ENCODE data around the gene ARHGAP15.
A peak's percentile ranks its signal among the peaks of the same experiment; 100 is the strongest.

Gene ARHGAP15

DNA sequence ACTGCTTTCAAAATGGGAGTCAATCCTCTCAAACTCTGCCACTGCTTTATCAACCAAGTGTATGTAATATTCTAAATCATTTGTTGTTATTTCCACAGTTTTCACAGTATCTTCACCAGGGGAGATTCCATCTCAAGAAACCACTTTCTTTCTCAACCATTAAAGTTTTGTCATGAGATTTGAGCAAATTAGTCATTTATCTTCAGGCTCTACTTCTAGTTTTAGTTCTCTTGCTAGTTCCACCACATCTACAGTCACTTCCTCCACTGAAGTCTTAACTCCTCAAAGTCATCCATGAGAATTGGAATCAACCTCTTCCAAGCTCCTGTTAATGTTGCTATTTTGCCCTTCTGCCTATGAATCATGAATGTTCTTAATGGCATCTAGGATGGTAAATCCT is 545.8 kb downstream of the ARHGAP15 start:
- Histone ChIP-seq H3K14ac (ENCODE audit: low read length) (no peak overlapping the region), H2BK5ac (ENCODE audit: low read length) (no peak overlapping the region), H3K79me1 (ENCODE audit: low read depth, low read length) (no peaks in the 10 kb centered on the region), H3K27me3 (ENCODE audit: control insufficient read depth in 3 of 3, insufficient read depth in 3 of 3, low read depth in 1 of 3, low read length in 3 of 3) (no peaks in the 10 kb centered on the region), H3K9me3 (replicated peaks in 1 of 2; ENCODE audit: control insufficient read depth in 2 of 2, insufficient read depth in 1 of 2, low read depth in 1 of 2, low read length in 2 of 2) (no peaks in the 10 kb centered on the region), H3K9ac (ENCODE audit: low read depth, low read length, poor library complexity) (no peak overlapping the region), H3K4me3 (ENCODE audit: low read length in 2 of 2) (no peak overlapping the region), H3K36me3 (replicated peaks in 1 of 2; ENCODE audit: control insufficient read depth in 2 of 2, insufficient read depth in 2 of 2, low read length in 2 of 2) (no peaks in the 10 kb centered on the region), H2BK120ac (ENCODE audit: low read depth, low read length) (no peak overlapping the region), H4K8ac (ENCODE audit: low read depth, low read length) (no peak overlapping the region), H3K18ac (ENCODE audit: low read length) (no peak overlapping the region), H3K27ac (replicated peaks; ENCODE audit: low read length) (no peak overlapping the region), H3K23ac (ENCODE audit: low read depth, low read length, poor library complexity) (no peak overlapping the region), H3K4me2 (ENCODE audit: insufficient read depth, low read length, poor library complexity, severe bottlenecking) (no peak overlapping the region), H2BK12ac (ENCODE audit: low read length) (no peak overlapping the region), H2AFZ (ENCODE audit: low read length) (no peak overlapping the region), H2BK15ac (ENCODE audit: low read length) (no peak overlapping the region), H3K4me1 (ENCODE audit: control insufficient read depth in 2 of 2, insufficient read depth in 1 of 2, low read depth in 1 of 2, low read length in 2 of 2) (no peaks in the 10 kb centered on the region), H4K91ac (ENCODE audit: low read depth, low read length, poor library complexity) (no peak overlapping the region), H2AK5ac (ENCODE audit: low read depth, low read length) (no peak overlapping the region), H3K4ac (ENCODE audit: low read length) (no peak overlapping the region)
- no peak for DNase-seq (ENCODE audit: low spot score)

DNA sequence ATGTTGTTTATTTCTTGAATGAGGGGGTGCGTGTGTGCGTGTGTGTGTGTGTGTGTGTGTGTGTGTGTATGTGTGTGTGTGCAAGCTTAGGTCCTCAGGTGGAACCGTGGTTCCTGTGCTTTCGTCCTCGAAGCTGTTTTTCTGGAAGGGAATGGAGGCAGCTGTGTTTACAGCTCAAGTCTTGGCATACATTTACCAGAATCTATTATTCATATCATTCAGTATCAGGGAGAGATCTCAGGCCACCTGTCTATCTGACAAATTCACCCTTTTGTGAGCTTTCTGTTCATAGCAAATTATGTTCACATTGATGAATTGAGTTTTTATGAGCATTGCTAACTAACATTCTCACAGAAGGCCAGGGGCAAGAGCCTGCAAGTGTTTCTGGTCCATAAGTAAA is 550.4 kb downstream of the ARHGAP15 start:
- Histone ChIP-seq H3K18ac (ENCODE audit: low read length) (no peak overlapping the region), H2BK12ac (ENCODE audit: low read length) (no peak overlapping the region), H3K27me3 (ENCODE audit: control insufficient read depth in 3 of 3, insufficient read depth in 3 of 3, low read depth in 1 of 3, low read length in 3 of 3) (no peaks in the 10 kb centered on the region), H2BK15ac (ENCODE audit: low read length) (no peak overlapping the region), H2BK5ac (ENCODE audit: low read length) (no peak overlapping the region), H3K4me2 (ENCODE audit: insufficient read depth, low read length, poor library complexity, severe bottlenecking) (no peak overlapping the region), H3K14ac (ENCODE audit: low read length) (no peak overlapping the region), H3K23ac (ENCODE audit: low read depth, low read length, poor library complexity) (no peak overlapping the region), H2BK120ac (ENCODE audit: low read depth, low read length) (no peak overlapping the region), H4K91ac (ENCODE audit: low read depth, low read length, poor library complexity) (no peak overlapping the region), H3K4me3 (ENCODE audit: low read length in 2 of 2) (no peak overlapping the region), H3K9ac (ENCODE audit: low read depth, low read length, poor library complexity) (no peak overlapping the region), H3K4me1 (ENCODE audit: control insufficient read depth in 2 of 2, insufficient read depth in 1 of 2, low read depth in 1 of 2, low read length in 2 of 2) (peaks cover 0 to 2% of the 10 kb centered on the region in 2 donors), H4K8ac (ENCODE audit: low read depth, low read length) (no peak overlapping the region), H2AFZ (ENCODE audit: low read length) (no peak overlapping the region), H2AK5ac (ENCODE audit: low read depth, low read length) (no peak overlapping the region), H3K4ac (ENCODE audit: low read length) (no peak overlapping the region), H3K79me1 (ENCODE audit: low read depth, low read length) (no peaks in the 10 kb centered on the region), H3K9me3 (replicated peaks in 1 of 2; ENCODE audit: control insufficient read depth in 2 of 2, insufficient read depth in 1 of 2, low read depth in 1 of 2, low read length in 2 of 2) (no peaks in the 10 kb centered on the region), H3K36me3 (replicated peaks in 1 of 2; ENCODE audit: control insufficient read depth in 2 of 2, insufficient read depth in 2 of 2, low read length in 2 of 2) (no peaks in the 10 kb centered on the region), H3K27ac (replicated peaks; ENCODE audit: low read length) (no peak overlapping the region)
- WGBS, 2 donors (ENCODE audit: extremely low coverage in 2 of 2, insufficient read length in 2 of 2, insufficient replicate concordance in 1 of 2), result no CpG with 5 or more reads among the region's 5 CpGs
- DNase-seq (ENCODE audit: low spot score), result no peak

DNA sequence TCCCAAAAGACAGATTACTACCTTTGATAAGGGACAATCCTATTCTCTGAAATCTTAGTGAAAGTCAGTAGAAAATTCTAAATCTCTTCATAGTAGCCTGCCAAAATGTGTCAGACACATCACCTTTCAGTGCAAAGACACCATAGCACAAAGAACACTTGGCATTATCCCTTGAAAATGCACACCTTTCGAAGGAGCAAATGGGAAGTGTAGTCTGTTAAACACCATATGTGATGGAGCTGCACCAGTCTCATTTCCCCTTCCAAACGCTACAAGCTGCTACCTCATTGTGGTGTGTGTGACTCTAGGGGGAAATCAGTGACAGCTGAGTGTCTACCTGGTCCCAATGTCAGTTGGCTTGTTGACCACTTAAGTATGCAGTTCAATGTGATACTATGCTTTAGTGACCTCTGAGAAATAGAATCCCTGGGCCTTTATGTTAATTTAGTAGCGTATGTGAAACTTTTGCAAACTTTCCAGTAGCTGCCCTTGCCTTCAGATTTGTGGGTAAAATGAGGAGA is 551.7 kb downstream of the ARHGAP15 start:
- Histone ChIP-seq H2AFZ (ENCODE audit: low read length) (no peak overlapping the region), H3K18ac (ENCODE audit: low read length) (no peak overlapping the region), H4K91ac (ENCODE audit: low read depth, low read length, poor library complexity) (no peak overlapping the region), H3K4me2 (ENCODE audit: insufficient read depth, low read length, poor library complexity, severe bottlenecking) (no peak overlapping the region), H4K8ac (ENCODE audit: low read depth, low read length) (no peak overlapping the region), H3K4me3 (ENCODE audit: low read length in 2 of 2) (no peak overlapping the region), H3K4me1 (ENCODE audit: control insufficient read depth in 2 of 2, insufficient read depth in 1 of 2, low read depth in 1 of 2, low read length in 2 of 2) (peaks cover 0 to 2% of the 10 kb centered on the region in 2 donors), H3K9me3 (replicated peaks in 1 of 2; ENCODE audit: control insufficient read depth in 2 of 2, insufficient read depth in 1 of 2, low read depth in 1 of 2, low read length in 2 of 2) (no peaks in the 10 kb centered on the region), H3K14ac (ENCODE audit: low read length) (no peak overlapping the region), H2BK12ac (ENCODE audit: low read length) (no peak overlapping the region), H3K4ac (ENCODE audit: low read length) (no peak overlapping the region), H2BK15ac (ENCODE audit: low read length) (no peak overlapping the region), H2BK5ac (ENCODE audit: low read length) (no peak overlapping the region), H3K9ac (ENCODE audit: low read depth, low read length, poor library complexity) (no peak overlapping the region), H3K36me3 (replicated peaks in 1 of 2; ENCODE audit: control insufficient read depth in 2 of 2, insufficient read depth in 2 of 2, low read length in 2 of 2) (no peaks in the 10 kb centered on the region), H3K79me1 (ENCODE audit: low read depth, low read length) (no peaks in the 10 kb centered on the region), H3K23ac (ENCODE audit: low read depth, low read length, poor library complexity) (no peak overlapping the region), H2BK120ac (ENCODE audit: low read depth, low read length) (no peak overlapping the region), H3K27me3 (ENCODE audit: control insufficient read depth in 3 of 3, insufficient read depth in 3 of 3, low read depth in 1 of 3, low read length in 3 of 3) (no peaks in the 10 kb centered on the region), H3K27ac (replicated peaks; ENCODE audit: low read length) (no peak overlapping the region), H2AK5ac (ENCODE audit: low read depth, low read length) (no peak overlapping the region)
- no peak for DNase-seq (ENCODE audit: low spot score)
- WGBS, 2 donors (ENCODE audit: extremely low coverage in 2 of 2, insufficient read length in 2 of 2, insufficient replicate concordance in 1 of 2), result no CpG with 5 or more reads among the region's 3 CpGs

DNA sequence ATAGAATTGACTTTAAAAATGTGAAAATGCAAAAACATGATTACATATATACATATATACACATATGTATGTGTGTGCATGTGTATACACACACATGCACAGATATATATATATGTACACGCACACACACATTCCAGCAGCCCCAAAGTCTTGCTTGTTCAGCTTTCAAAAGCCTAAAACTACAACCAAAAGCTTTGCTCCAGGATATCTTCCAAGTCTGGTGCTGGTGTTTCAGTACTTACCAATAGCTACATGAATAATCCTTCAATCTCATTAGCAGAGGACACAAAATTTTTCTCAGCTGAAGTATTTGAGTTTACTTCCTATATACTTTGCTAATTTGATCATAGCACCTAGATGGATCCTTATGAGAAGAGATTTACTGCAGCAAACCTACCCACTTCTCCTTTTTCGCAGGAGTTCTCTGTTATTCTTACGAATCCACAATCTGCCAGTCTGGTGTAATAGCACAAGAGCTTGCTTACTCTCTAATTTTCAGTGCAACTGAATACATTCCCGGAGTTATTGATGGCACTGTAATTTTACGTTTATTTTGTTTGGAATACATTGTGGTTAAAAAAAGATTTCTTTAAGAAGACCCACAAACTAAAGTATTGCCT is 553.3 kb downstream of the ARHGAP15 start:
- H3K27me3 ChIP-seq (ENCODE audit: control insufficient read depth in 3 of 3, insufficient read depth in 3 of 3, low read depth in 1 of 3, low read length in 3 of 3), result no peaks in the 10 kb centered on the region
- H2BK12ac ChIP-seq (ENCODE audit: low read length), result no peak overlapping the region
- no peak overlapping the region for H4K91ac ChIP-seq (ENCODE audit: low read depth, low read length, poor library complexity)
- H2AFZ ChIP-seq (ENCODE audit: low read length), result peak overlapping the region; percentile 24
- H3K27ac ChIP-seq (replicated peaks; ENCODE audit: low read length), result no peak overlapping the region
- H3K79me1 ChIP-seq (ENCODE audit: low read depth, low read length), result no peaks in the 10 kb centered on the region
- H3K4me3 ChIP-seq (ENCODE audit: low read length in 2 of 2), result no peak overlapping the region
- no peak overlapping the region for H3K4me2 ChIP-seq (ENCODE audit: insufficient read depth, low read length, poor library complexity, severe bottlenecking)
- no peak for DNase-seq (ENCODE audit: low spot score)
- no peak overlapping the region for H3K14ac ChIP-seq (ENCODE audit: low read length)
- peaks cover 0 to 2% of the 10 kb centered on the region in 2 donors for H3K4me1 ChIP-seq (ENCODE audit: control insufficient read depth in 2 of 2, insufficient read depth in 1 of 2, low read depth in 1 of 2, low read length in 2 of 2)
- H3K36me3 ChIP-seq (replicated peaks in 1 of 2; ENCODE audit: control insufficient read depth in 2 of 2, insufficient read depth in 2 of 2, low read length in 2 of 2), result no peaks in the 10 kb centered on the region
- no peak overlapping the region for H3K23ac ChIP-seq (ENCODE audit: low read depth, low read length, poor library complexity)
- no peak overlapping the region for H4K8ac ChIP-seq (ENCODE audit: low read depth, low read length)
- no peak overlapping the region for H2BK5ac ChIP-seq (ENCODE audit: low read length)
- H3K9me3 ChIP-seq (replicated peaks in 1 of 2; ENCODE audit: control insufficient read depth in 2 of 2, insufficient read depth in 1 of 2, low read depth in 1 of 2, low read length in 2 of 2), result no peaks in the 10 kb centered on the region
- H2AK5ac ChIP-seq (ENCODE audit: low read depth, low read length), result no peak overlapping the region
- no CpG with 5 or more reads among the region's 5 CpGs for WGBS, 2 donors (ENCODE audit: extremely low coverage in 2 of 2, insufficient read length in 2 of 2, insufficient replicate concordance in 1 of 2)
- no peak overlapping the region for H2BK120ac ChIP-seq (ENCODE audit: low read depth, low read length)
- no peak overlapping the region for H3K9ac ChIP-seq (ENCODE audit: low read depth, low read length, poor library complexity)
- no peak overlapping the region for H3K18ac ChIP-seq (ENCODE audit: low read length)
- no peak overlapping the region for H2BK15ac ChIP-seq (ENCODE audit: low read length)
- no peak overlapping the region for H3K4ac ChIP-seq (ENCODE audit: low read length)
